SK-N-SH treated with all-trans-retinoic acid at 6 μM for 48 hours (cell line): ENCODE results near the gene CCDC182.

ENCODE experiments used
- BACH2 ChIP-seq: fragments of 250-450 bp; sonication (Bioruptor Pico); IDR thresholded peaks from 2 replicates; pipeline ENCODE4 v1.9.0; 2021; ENCODE audit warnings: mild to moderate bottlenecking, borderline replicate concordance
- CREB5 ChIP-seq: fragments of 250-450 bp; sonication (Bioruptor Pico); IDR thresholded peaks from 2 replicates; pipeline ENCODE4 v1.5.1; 2020; ENCODE audit warnings: low read depth, mild to moderate bottlenecking, moderate library complexity
- CSRNP3 ChIP-seq: fragments of 250-450 bp; sonication (Bioruptor Pico); IDR thresholded peaks from 2 replicates; pipeline ENCODE4 v1.5.1; 2021; ENCODE audit warnings: mild to moderate bottlenecking, moderate library complexity
- GLIS3 ChIP-seq: fragments of 250-450 bp; sonication (Bioruptor Pico); IDR thresholded peaks from 2 replicates; pipeline ENCODE4 v1.5.0; 2020; ENCODE audit warnings: mild to moderate bottlenecking, moderate library complexity
- PATZ1 ChIP-seq: fragments of 250-450 bp; sonication (Bioruptor Pico); IDR thresholded peaks from 2 replicates; pipeline ENCODE4 v1.8.0; 2020; ENCODE audit warnings: mild to moderate bottlenecking, moderate library complexity, borderline replicate concordance
- POU6F1 ChIP-seq: fragments of 250-450 bp; sonication (Bioruptor Pico); IDR thresholded peaks from 2 replicates; pipeline ENCODE4 v1.8.0; 2021; ENCODE audit warnings: low read depth, mild to moderate bottlenecking, moderate library complexity, borderline replicate concordance
- RARB ChIP-seq: fragments of 250-450 bp; sonication (Bioruptor Pico); IDR thresholded peaks from 2 replicates; pipeline ENCODE4 v1.8.0; 2021; ENCODE audit warnings: mild to moderate bottlenecking, moderate library complexity
- TCF4 ChIP-seq: fragments of 250-450 bp; sonication (Bioruptor Pico); IDR thresholded peaks from 2 replicates; pipeline ENCODE4 v1.8.0; 2021; ENCODE audit warnings: mild to moderate bottlenecking, moderate library complexity, borderline replicate concordance
- TOX ChIP-seq: fragments of 250-450 bp; sonication (Bioruptor Pico); IDR thresholded peaks from 2 replicates; pipeline ENCODE4 v1.8.0; 2021; ENCODE audit warnings: mild to moderate bottlenecking, moderate library complexity, borderline replicate concordance
- ZFP3 ChIP-seq: fragments of 250-450 bp; sonication (Bioruptor Pico); IDR thresholded peaks from 2 replicates; pipeline ENCODE4 v1.5.0; 2020; ENCODE audit warnings: mild to moderate bottlenecking, moderate library complexity
- ZFP30 ChIP-seq: fragments of 450-650 bp; formaldehyde crosslinking; IDR thresholded peaks from 2 replicates; pipeline ENCODE4 v1.5.0; 2022; ENCODE audit warnings: mild to moderate bottlenecking, moderate library complexity
- ZNF565 ChIP-seq: fragments of 450-650 bp; formaldehyde crosslinking; conservative IDR thresholded peaks from 2 replicates; pipeline ENCODE4 v1.5.0; 2020; ENCODE audit warnings: low read depth, mild to moderate bottlenecking, moderate library complexity

GRCh38 chr17:57697197-57697596 is 47.9 kb downstream of the CCDC182 start:
- TF ChIP-seq CSRNP3 (CRISPR knock-in tag) (no peak), ZFP3 (CRISPR knock-in tag) (no peak), TCF4 (CRISPR knock-in tag) (no peak), ZFP30 (no peak), RARB (CRISPR knock-in tag) (no peak), POU6F1 (CRISPR knock-in tag) (no peak), ZNF565 (CRISPR knock-in tag) (no peak), TOX (CRISPR knock-in tag) (no peak), CREB5 (CRISPR knock-in tag) (no peak), BACH2 (CRISPR knock-in tag) (no peak), PATZ1 (CRISPR knock-in tag) (no peak), GLIS3 (CRISPR knock-in tag) (no peak)
